OCI-LY7 (cell line): ENCODE results near the gene IZUMO4. TPM values are rescaled to one million over a fixed set of nuclear protein-coding genes. Genes with fewer than 3 reads are reported as not detected.

Experiments
- BruUV-seq: library from RNA; stranded (reverse); fragments of 400-500 nt; replicated peaks from 2 replicates; lab custom pipeline; 2021; lab: Mats Ljungman, UMichigan
- CTCF ChIA-PET: fragments of 300-600 bp; sonication (Branson Sonifier 250); formaldehyde crosslinking; loops from one replicate; lab custom pipeline; 2022; ENCODE audit warnings: antibody characterized with exemption; ENCODE audit not compliant: unreplicated experiment; lab: Charles Lee
- POLR2A ChIA-PET: fragments of 300-600 bp; sonication (Branson Sonifier 250); formaldehyde crosslinking; loops from one replicate; lab custom pipeline; 2022; ENCODE audit warnings: antibody characterized with exemption; lab: Charles Lee
- DNase-seq: peaks from one replicate; pipeline ENCODE4 v3.0.0-alpha.2; 2015; ENCODE audit warnings: low spot score
- H2AFZ ChIP-seq: fragments of 200-600 bp; sonication (generic), shearing (Covaris generic); 2 replicates; pipeline ENCODE4 v1.6.1; 2014; ENCODE audit warnings: mild to moderate bottlenecking, antibody characterized with exemption, low read length, moderate library complexity
- H3K27ac ChIP-seq: fragments of 200-600 bp; sonication (generic); 2 replicates; pipeline ENCODE4 v1.5.1; 2014; ENCODE audit warnings: mixed run types, low read depth, mild to moderate bottlenecking, moderate library complexity, low read length, inconsistent platforms; ENCODE audit not compliant: poor library complexity, severe bottlenecking
- H3K36me3 ChIP-seq: fragments of 200-600 bp; sonication (generic); 2 replicates; pipeline ENCODE4 v1.6.1; 2014; ENCODE audit warnings: mild to moderate bottlenecking, antibody characterized with exemption, low read length, moderate library complexity, mixed read lengths; ENCODE audit not compliant: insufficient read depth
- H3K4me1 ChIP-seq: fragments of 200-600 bp; sonication (generic); 2 replicates; pipeline ENCODE4 v1.5.1; 2014; ENCODE audit warnings: mild to moderate bottlenecking, low read length; ENCODE audit not compliant: insufficient read depth, poor library complexity, severe bottlenecking
- H3K4me2 ChIP-seq: fragments of 200-600 bp; sonication (generic); 2 replicates; pipeline ENCODE4 v1.6.1; 2014; ENCODE audit warnings: mild to moderate bottlenecking, low read length
- H3K4me3 ChIP-seq: fragments of 200-600 bp; sonication (generic); 2 replicates; pipeline ENCODE4 v1.5.1; 2014; ENCODE audit warnings: mild to moderate bottlenecking, low read depth, low read length; ENCODE audit not compliant: poor library complexity, severe bottlenecking
- H3K79me2 ChIP-seq: fragments of 200-600 bp; sonication (generic); 2 replicates; pipeline ENCODE4 v1.6.1; 2016; ENCODE audit warnings: low read depth, mild to moderate bottlenecking, low read length, moderate library complexity, mixed read lengths; ENCODE audit not compliant: insufficient read depth
- H3K9me2 ChIP-seq: fragments of 200-600 bp; sonication (generic); 2 replicates; pipeline ENCODE4 v1.6.1; 2016; ENCODE audit warnings: mild to moderate bottlenecking, low read length, mixed read lengths; ENCODE audit not compliant: insufficient read depth
- H3K9me3 ChIP-seq: fragments of 200-600 bp; sonication (generic); 2 replicates; pipeline ENCODE4 v1.6.1; 2014; ENCODE audit warnings: mild to moderate bottlenecking, mixed run types, low read length, mixed read lengths
- H4K20me1 ChIP-seq: fragments of 200-600 bp; sonication (generic); 2 replicates; pipeline ENCODE4 v1.6.1; 2014; ENCODE audit warnings: mild to moderate bottlenecking, antibody characterized with exemption, low read length, moderate library complexity, mixed read lengths; ENCODE audit not compliant: insufficient read depth
- CTCF ChIP-seq: fragments of 200-600 bp; sonication (generic); conservative IDR thresholded peaks from 2 replicates; pipeline ENCODE4 v1.5.1; 2014; ENCODE audit warnings: mild to moderate bottlenecking, antibody characterized with exemption, low read length, moderate library complexity, mixed read lengths
- EZH2phosphoT487 ChIP-seq: fragments of 200-600 bp; sonication (generic); IDR thresholded peaks from 2 replicates; pipeline ENCODE4 v1.6.1; 2018; ENCODE audit warnings: low read depth, borderline replicate concordance, mild to moderate bottlenecking, mixed run types, antibody characterized with exemption, low read length, moderate library complexity, mixed read lengths
- intact Hi-C: fragments of 100-400 bp; cut with micrococcal nuclease; formaldehyde crosslinking; loops from one replicate; pipeline ENCODE4 v1.10.0; 2022; ENCODE audit not compliant: unreplicated experiment
- total RNA-seq, 2 experiments: library from RNA; depleted of rRNA in 1 of 2; stranded (reverse); fragments of >200 nt in 1 of 2; shearing (Covaris generic) in 1 of 2; gene quantifications; 2 replicates each; pipeline ENCODE4 v1.2.3, GENCODE V29; 2014 to 2022

Gene IZUMO4
- total RNA-seq, 2 experiments from 2014 or later, result 7.3 to 12.9 TPM

- no peak overlapping the region for H3K4me3 ChIP-seq
- no peak overlapping the region for H3K27ac ChIP-seq
- H2AFZ ChIP-seq, result no peak overlapping the region
- no peaks in the 10 kb centered on the region for H3K79me2 ChIP-seq
- H3K4me2 ChIP-seq, result no peak overlapping the region
- CTCF ChIA-PET, result no interaction called here
- DNase-seq, result no peak
- H3K9me3 ChIP-seq, result no peaks in the 10 kb centered on the region
- H3K9me2 ChIP-seq, result no peaks in the 10 kb centered on the region
- TF ChIP-seq CTCF (no peak), EZH2phosphoT487 (no peak)
- BruUV-seq, result no TSS peak
- no peaks in the 10 kb centered on the region for H4K20me1 ChIP-seq
- H3K4me1 ChIP-seq, result no peaks in the 10 kb centered on the region
- H3K36me3 ChIP-seq, result peaks cover 67% of the 10 kb centered on the region
- POLR2A ChIA-PET, result no interaction called here
- intact Hi-C loops, result no loop called here
Measured at GRCh38 chr19:2132191-2132590, 35.5 kb downstream of the IZUMO4 start.

GRCh38 chr19:2132731-2133490 is 36.2 kb downstream of the IZUMO4 start:
- ChIA-PET CTCF (no interaction called here), POLR2A (interaction anchor here (0.7 kb wide), 1 partner anchor 70 kb away, joined by 3 read pairs; no protein-coding TSS in a partner anchor)
- no peaks in the 10 kb centered on the region for H3K9me3 ChIP-seq
- no TSS peak for BruUV-seq
- H3K27ac ChIP-seq, result no peak overlapping the region
- H3K4me3 ChIP-seq, result no peak overlapping the region
- H3K4me2 ChIP-seq, result no peak overlapping the region
- H3K36me3 ChIP-seq, result peaks cover 65% of the 10 kb centered on the region
- H2AFZ ChIP-seq, result no peak overlapping the region
- TF ChIP-seq CTCF (no peak), EZH2phosphoT487 (no peak)
- no peaks in the 10 kb centered on the region for H3K9me2 ChIP-seq
- no peaks in the 10 kb centered on the region for H3K79me2 ChIP-seq
- intact Hi-C loops, result no loop called here
- no peaks in the 10 kb centered on the region for H4K20me1 ChIP-seq
- no peaks in the 10 kb centered on the region for H3K4me1 ChIP-seq
- no peak for DNase-seq
